ENCODE measurements around the gene SHANK2. TPM values are rescaled to one million over a fixed set of nuclear protein-coding genes. Genes with fewer than 3 reads are reported as not detected.
"Not testable (repeated sequence)": the region's sequence is repeated elsewhere in the genome, so short reads cannot be mapped to it uniquely, and the experiment has no call there.

SHANK2 gene
- total and polyA plus RNA-seq, 2 experiments from 2014 or later = 0.83 TPM; not detected in 1

DNA sequence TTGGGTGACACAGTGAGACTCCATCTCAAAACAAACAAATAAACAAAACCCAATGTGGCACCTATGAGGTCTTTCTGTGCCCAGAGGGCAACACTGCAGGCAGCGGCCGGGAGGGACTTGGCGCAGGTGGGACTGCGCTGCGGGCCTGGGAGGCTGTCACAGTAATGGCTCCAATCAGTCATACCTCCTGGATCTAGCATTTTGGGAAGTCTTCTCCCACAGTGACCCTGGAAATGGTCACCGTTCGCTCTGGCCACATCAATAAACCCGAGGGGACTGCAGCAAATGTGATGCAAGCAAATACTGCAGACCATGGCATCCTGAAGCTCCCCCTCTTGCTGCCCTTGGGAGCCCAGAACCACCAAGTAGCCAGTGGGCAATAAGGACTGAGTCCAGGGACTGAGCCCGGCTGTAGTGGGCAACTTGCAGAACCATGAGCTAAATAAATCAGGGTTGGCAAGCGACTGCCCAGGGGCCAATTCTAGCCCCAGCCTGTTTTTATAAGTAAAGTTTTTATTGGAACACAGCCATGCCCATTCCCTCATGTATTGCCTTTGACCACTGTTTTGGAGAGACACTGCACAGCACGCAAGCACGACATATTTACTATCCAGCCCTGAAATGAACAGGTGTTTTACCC lies 15.4 kb downstream of the SHANK2 start:
- no peak for DNase-seq (ENCODE audit: low read depth in 1 of 2, low spot score in 1 of 2)
- Histone ChIP-seq H3K4me3 (no peak overlapping the region), H3K27ac (no peak overlapping the region), H3K9me3 (ENCODE audit: low read depth) (no peaks in the 10 kb centered on the region), H3K27me3 (no peaks in the 10 kb centered on the region), H3K4me1 (ENCODE audit: low read depth) (no peaks in the 10 kb centered on the region), H3K36me3 (no peaks in the 10 kb centered on the region)
- TF ChIP-seq, protein P1, sequence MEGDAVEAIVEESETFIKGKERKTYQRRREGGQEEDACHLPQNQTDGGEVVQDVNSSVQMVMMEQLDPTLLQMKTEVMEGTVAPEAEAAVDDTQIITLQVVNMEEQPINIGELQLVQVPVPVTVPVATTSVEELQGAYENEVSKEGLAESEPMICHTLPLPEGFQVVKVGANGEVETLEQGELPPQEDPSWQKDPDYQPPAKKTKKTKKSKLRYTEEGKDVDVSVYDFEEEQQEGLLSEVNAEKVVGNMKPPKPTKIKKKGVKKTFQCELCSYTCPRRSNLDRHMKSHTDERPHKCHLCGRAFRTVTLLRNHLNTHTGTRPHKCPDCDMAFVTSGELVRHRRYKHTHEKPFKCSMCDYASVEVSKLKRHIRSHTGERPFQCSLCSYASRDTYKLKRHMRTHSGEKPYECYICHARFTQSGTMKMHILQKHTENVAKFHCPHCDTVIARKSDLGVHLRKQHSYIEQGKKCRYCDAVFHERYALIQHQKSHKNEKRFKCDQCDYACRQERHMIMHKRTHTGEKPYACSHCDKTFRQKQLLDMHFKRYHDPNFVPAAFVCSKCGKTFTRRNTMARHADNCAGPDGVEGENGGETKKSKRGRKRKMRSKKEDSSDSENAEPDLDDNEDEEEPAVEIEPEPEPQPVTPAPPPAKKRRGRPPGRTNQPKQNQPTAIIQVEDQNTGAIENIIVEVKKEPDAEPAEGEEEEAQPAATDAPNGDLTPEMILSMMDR (IDR thresholded peaks at IDR 0.05; ENCODE audit: low read depth, low read length) = no peak

DNA sequence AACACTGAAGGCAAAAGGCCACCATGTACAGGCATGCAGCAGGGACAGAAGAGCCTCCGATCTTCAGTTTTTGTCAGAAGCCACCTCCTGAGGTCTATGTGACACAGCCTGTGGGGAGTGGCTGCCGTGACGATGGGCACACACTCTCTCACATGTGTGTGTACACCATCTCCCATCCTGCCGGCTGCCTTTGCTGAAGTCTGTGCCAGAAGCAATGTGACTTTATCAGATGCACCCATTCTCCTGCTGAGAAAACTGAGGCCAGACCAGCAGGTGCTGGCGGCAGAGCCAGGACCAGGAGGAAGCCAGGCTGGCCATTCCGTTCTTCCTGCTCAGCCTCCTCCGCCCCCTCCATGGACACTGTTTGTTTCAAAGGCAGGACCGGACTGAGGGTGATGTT lies 16.7 kb downstream of the SHANK2 start:
- DNase-seq (ENCODE audit: low read depth in 1 of 2, low spot score in 1 of 2) = no peak
- no peaks in the 10 kb centered on the region for H3K27me3 ChIP-seq
- no peaks in the 10 kb centered on the region for H3K4me1 ChIP-seq (ENCODE audit: low read depth)
- TF ChIP-seq, protein P1 (IDR thresholded peaks at IDR 0.05; ENCODE audit: low read depth, low read length) = no peak
- H3K27ac ChIP-seq = no peak overlapping the region
- H3K36me3 ChIP-seq = no peaks in the 10 kb centered on the region
- H3K4me3 ChIP-seq = no peak overlapping the region
- no peaks in the 10 kb centered on the region for H3K9me3 ChIP-seq (ENCODE audit: low read depth)

DNA sequence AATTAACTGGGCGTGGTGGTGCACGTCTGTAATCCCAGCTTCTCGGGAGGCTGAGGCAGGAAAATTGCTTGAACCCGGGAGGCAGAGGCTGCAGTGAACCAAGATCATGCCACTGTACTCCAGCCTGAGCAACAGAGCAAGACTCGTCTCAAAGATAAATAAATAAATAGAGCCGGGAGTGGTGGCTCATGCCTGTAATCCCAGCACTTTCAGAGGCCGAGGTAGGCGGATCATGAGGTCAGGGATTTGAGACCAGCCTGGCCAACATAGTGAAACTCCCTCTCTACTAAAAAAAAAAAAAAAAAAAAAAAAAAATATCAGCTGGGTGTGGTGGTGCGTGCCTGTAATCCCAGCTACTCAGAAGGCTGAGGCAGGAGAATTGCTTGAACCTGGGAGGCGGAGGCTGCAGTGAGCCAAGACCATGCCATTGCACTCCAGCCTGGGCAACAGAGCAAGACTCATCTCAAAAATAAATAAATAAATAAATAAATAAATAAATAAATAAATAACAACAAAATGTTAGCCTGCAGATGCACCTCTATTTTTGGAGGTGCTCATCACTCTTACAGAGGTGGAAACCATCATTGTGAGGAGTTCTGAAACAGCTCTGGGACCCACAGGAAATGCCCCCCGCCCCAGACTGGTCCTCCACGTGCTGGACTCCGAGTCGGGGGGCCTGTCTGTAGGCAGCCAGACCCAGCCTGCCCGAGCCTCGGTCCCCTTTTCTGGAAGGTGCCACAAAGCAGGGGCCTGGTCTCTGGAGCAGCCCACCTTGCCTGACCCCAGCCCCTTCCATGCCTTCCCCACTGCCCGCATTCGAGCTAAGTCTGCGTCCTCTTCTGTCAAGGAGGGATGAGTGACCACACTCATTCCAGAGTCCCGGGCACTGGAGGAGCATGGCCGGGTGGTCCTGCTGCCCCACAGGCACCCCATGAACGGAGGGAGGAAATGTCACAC lies 18.2 kb downstream of the SHANK2 start:
- not testable (repeated sequence) for H3K27ac ChIP-seq; H3K36me3 ChIP-seq; H3K9me3 ChIP-seq (ENCODE audit: low read depth); H3K4me3 ChIP-seq; DNase-seq (ENCODE audit: low read depth in 1 of 2, low spot score in 1 of 2); H3K4me1 ChIP-seq (ENCODE audit: low read depth); H3K27me3 ChIP-seq

DNA sequence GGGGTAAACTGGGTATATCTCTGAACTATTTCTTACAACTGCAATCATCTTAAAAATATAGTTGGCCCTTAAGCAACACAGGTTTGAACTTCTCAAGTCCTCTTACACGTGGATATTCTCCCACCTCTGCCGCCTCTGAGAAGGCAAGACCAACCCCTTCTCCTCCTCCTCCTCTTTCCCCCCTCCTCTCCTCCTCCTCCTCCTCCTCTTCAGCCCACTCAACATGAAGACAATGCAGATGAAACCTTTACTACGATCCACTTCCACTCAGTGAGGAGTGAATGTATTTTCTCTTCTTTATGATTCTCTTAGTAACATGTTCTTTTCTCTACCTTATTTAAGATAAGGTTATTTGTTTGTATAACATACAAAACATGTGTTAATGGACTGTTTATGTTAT lies 20.0 kb downstream of the SHANK2 start:
- TF ChIP-seq, protein P1 (IDR thresholded peaks at IDR 0.05; ENCODE audit: low read depth, low read length) = no peak
- Histone ChIP-seq H3K9me3 (ENCODE audit: low read depth) (no peaks in the 10 kb centered on the region), H3K27ac (no peak overlapping the region), H3K4me3 (no peak overlapping the region), H3K4me1 (ENCODE audit: low read depth) (no peaks in the 10 kb centered on the region), H3K27me3 (no peaks in the 10 kb centered on the region), H3K36me3 (no peaks in the 10 kb centered on the region)
- DNase-seq (ENCODE audit: low read depth in 1 of 2, low spot score in 1 of 2) = no peak

DNA sequence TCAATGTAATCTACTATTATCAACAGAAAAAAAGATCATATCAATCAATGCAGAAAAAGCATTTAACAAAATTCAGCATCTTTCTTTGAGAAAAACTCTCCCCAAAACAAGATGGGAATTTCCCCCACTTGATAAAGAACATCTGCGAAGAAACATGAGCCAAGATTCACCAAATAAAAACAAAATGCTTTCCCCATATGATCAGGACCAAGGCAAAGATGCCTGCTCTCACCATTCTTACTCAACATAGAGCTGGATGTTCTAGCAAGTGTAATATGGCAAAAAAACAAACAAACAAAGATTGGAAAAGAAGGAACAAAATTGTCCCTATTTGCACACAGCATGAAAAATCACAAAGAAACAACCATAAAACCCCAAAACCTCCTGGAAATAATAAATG lies 23.4 kb downstream of the SHANK2 start:
- Histone ChIP-seq H3K27ac (no peak overlapping the region), H3K4me3 (no peak overlapping the region), H3K4me1 (ENCODE audit: low read depth) (no peaks in the 10 kb centered on the region), H3K36me3 (no peaks in the 10 kb centered on the region), H3K27me3 (no peaks in the 10 kb centered on the region), H3K9me3 (ENCODE audit: low read depth) (no peaks in the 10 kb centered on the region)
- TF ChIP-seq, protein P1 (IDR thresholded peaks at IDR 0.05; ENCODE audit: low read depth, low read length) = no peak
- DNase-seq (ENCODE audit: low read depth in 1 of 2, low spot score in 1 of 2) = no peak
